HepG2 (cell line): ENCODE data around the gene HIPK3. TPM values are rescaled to one million over a fixed set of nuclear protein-coding genes. Genes with fewer than 3 reads are reported as not detected.

Experiments used
- ATAC-seq: fragments of 200-7000 bp; cut with Tn5 transposase; 3 replicates; pipeline ENCODE4 v1.9.1; 2020; ENCODE audit warnings: mild to moderate bottlenecking, moderate library complexity
- BruUV-seq: library from RNA; stranded (reverse); fragments of 400-500 nt; replicated peaks from 2 replicates; lab custom pipeline; 2021; lab: Mats Ljungman, UMichigan
- CTCF ChIA-PET: fragments of 300-600 bp; formaldehyde crosslinking; extraction: SDS; loops from one replicate; lab custom pipeline; 2021; ENCODE audit warnings: low total read pairs, inconsistent platforms, low intra/inter-chr PET ratio; lab: Yijun Ruan, JAX
- POLR2A ChIA-PET: fragments of 350-600 bp; sonication (Branson Sonifier 250); formaldehyde crosslinking; loops from one replicate; lab custom pipeline; 2020; ENCODE audit warnings: antibody characterized with exemption, inconsistent platforms; lab: Yijun Ruan, JAX
- DNase-seq: peaks from one replicate; pipeline ENCODE4 v3.0.0-alpha.2; 2015; ENCODE audit warnings: low spot score
- FAIRE-seq: peaks from 3 replicates; lab custom pipeline; 2011; peaks lifted over from hg19 to GRCh38; lab: Jason Lieb, UNC
- H2AFZ ChIP-seq: one replicate; pipeline ENCODE4 v1.6.1; 2011; ENCODE audit warnings: low read length, inconsistent platforms
- H3K27ac ChIP-seq: fragments of 300-600 bp; 3 replicates; pipeline ENCODE4 v1.8.0; 2011; ENCODE audit warnings: mixed run types, mild to moderate bottlenecking, mixed read lengths, low read length, inconsistent platforms; ENCODE audit not compliant: insufficient read depth; ENCODE audit errors: extremely low read length
- H3K27me3 ChIP-seq, 2 experiments: fragments of 200-600 bp in 1 of 2; 2 replicates in 1 of 2; 3 replicates in 1 of 2; pipeline versions ENCODE4 v1.6.0 to v1.8.0; 2011; ENCODE audit warnings: low read length in 2 of 2, mild to moderate bottlenecking in 2 of 2, moderate library complexity in 2 of 2, inconsistent platforms in 1 of 2; ENCODE audit not compliant: insufficient read depth in 2 of 2, control insufficient read depth in 1 of 2
- H3K36me3 ChIP-seq, 2 experiments: fragments of 200-600 bp in 1 of 2; replicated peaks in 1 of 2; 2 replicates in 1 of 2; 3 replicates in 1 of 2; pipeline versions ENCODE4 v1.5.1 to v1.8.0; 2011; ENCODE audit warnings: low read length in 2 of 2, inconsistent platforms in 1 of 2; ENCODE audit not compliant: insufficient read depth in 2 of 2, control insufficient read depth in 1 of 2
- H3K4me1 ChIP-seq: 2 replicates; pipeline ENCODE4 v1.5.1; 2012; ENCODE audit warnings: low read length, inconsistent platforms; ENCODE audit not compliant: insufficient read depth
- H3K4me2 ChIP-seq: 2 replicates; pipeline ENCODE4 v1.6.0; 2011; ENCODE audit warnings: low read depth, low read length, inconsistent platforms
- H3K4me3 ChIP-seq, 3 experiments: fragments of 200-600 bp in 1 of 3; sonication (generic), shearing (Covaris generic) in 1 of 3; replicated peaks in 1 of 3; 2 replicates each; pipeline ENCODE4 v1.5.1; 2011 to 2016; ENCODE audit warnings: low read length in 3 of 3, inconsistent platforms in 2 of 3, low read depth in 2 of 3, mild to moderate bottlenecking in 2 of 3, control low read depth in 1 of 3, mixed read lengths in 1 of 3; ENCODE audit not compliant: insufficient read depth in 1 of 3
- H3K79me2 ChIP-seq: one replicate; pipeline ENCODE4 v1.6.1; 2011; ENCODE audit warnings: low read length, inconsistent platforms; ENCODE audit not compliant: insufficient read depth
- H3K9ac ChIP-seq: 2 replicates; pipeline ENCODE4 v1.6.0; 2011; ENCODE audit warnings: mild to moderate bottlenecking, low read depth, low read length, inconsistent platforms; ENCODE audit not compliant: insufficient read depth
- H3K9me3 ChIP-seq: 2 replicates; pipeline ENCODE4 v1.5.1; 2012; ENCODE audit warnings: mild to moderate bottlenecking, low read length
- H4K20me1 ChIP-seq: 2 replicates; pipeline ENCODE4 v1.6.0; 2011; ENCODE audit warnings: inconsistent platforms, mild to moderate bottlenecking, low read length, moderate library complexity; ENCODE audit not compliant: insufficient read depth
- FOXK1 ChIP-seq: sonication (generic); formaldehyde crosslinking; IDR thresholded peaks from 2 replicates; pipeline ENCODE4 v1.4.0; 2020; ENCODE audit warnings: low read depth, missing genetic modification reagents, borderline replicate concordance
- GABPA ChIP-seq, 2 experiments: IDR thresholded peaks; 2 replicates each; pipeline ENCODE4 v1.6.1; 2011 to 2016; ENCODE audit warnings: low read depth in 2 of 2, low read length in 1 of 2, missing biosample characterization in 1 of 2, missing genetic modification characterization in 1 of 2
- KAT2B ChIP-seq: fragments of 150-350 bp; IDR thresholded peaks from 2 replicates; pipeline ENCODE4 v1.6.1; 2014; ENCODE audit warnings: low read depth, low read length, borderline replicate concordance
- NFRKB ChIP-seq: fragments of 450-650 bp; IDR thresholded peaks from 2 replicates; pipeline ENCODE4 v1.6.1; 2017
- RFX3 ChIP-seq: IDR thresholded peaks from 2 replicates; pipeline ENCODE4 v1.6.1; 2016; ENCODE audit warnings: missing biosample characterization, missing genetic modification reagents
- SMAD3 ChIP-seq: sonication (generic); formaldehyde crosslinking; IDR thresholded peaks from 2 replicates; pipeline ENCODE4 v1.4.0; 2020; ENCODE audit warnings: missing genetic modification reagents
- TARDBP ChIP-seq: sonication (generic); formaldehyde crosslinking; IDR thresholded peaks from 2 replicates; pipeline ENCODE4 v1.8.0; 2022; ENCODE audit warnings: mild to moderate bottlenecking, missing genetic modification reagents
- TBP ChIP-seq: sonication (generic); formaldehyde crosslinking; IDR thresholded peaks from 2 replicates; pipeline ENCODE4 v1.5.0; 2020; ENCODE audit warnings: missing genetic modification reagents
- THAP11 ChIP-seq: IDR thresholded peaks from 2 replicates; pipeline ENCODE4 v1.6.1; 2016; ENCODE audit warnings: missing biosample characterization, missing genetic modification reagents
- WGBS: methylation state at CpG from one replicate; pipeline ENCODE4 v1.1.6; 2017; ENCODE audit warnings: low lambda C conversion rate; 5-methylcytosine and 5-hydroxymethylcytosine counted together
- in situ Hi-C: cut with HindIII; loops from 2 replicates; pipeline ENCODE4 v1.10.0; 2017; ENCODE audit warnings: low pct_unique_long_range_greater_than_20kb; ENCODE audit not compliant: extremely low pct_ligation_motif_present
- intact Hi-C: fragments of 100-400 bp; cut with micrococcal nuclease; formaldehyde crosslinking; loops from one replicate; pipeline ENCODE4 v1.10.0; 2022; ENCODE audit not compliant: unreplicated experiment
- polyA plus RNA-seq, 8 experiments: library from polyadenylated mRNA; depleted of rRNA in 3 of 8; stranded (reverse) in 7 of 8; unstranded in 1 of 8; fragments of >200 nt; fragmentation: Illumina TruSeq in 4 of 8; extraction: Trizol in 4 of 8; gene quantifications; 2 replicates each; pipeline versions ENCODE4 v1.2.1 to v1.2.3, GENCODE V29; 2011 to 2016; ENCODE audit warnings: low read depth in 4 of 8, missing spikeins in 1 of 8, mixed read lengths in 1 of 8; ENCODE audit not compliant: insufficient read depth in 1 of 8
- total RNA-seq, 5 experiments: library from RNA; depleted of rRNA; stranded (reverse); fragments of >200 nt; fragmentation: Illumina TruSeq; extraction: Trizol; gene quantifications; 2 replicates each; pipeline ENCODE4 v1.2.3, GENCODE V29; 2016; ENCODE audit warnings: low read depth in 1 of 5
- TF ChIP-seq, protein P1 (sequence below): sonication (generic); formaldehyde crosslinking; IDR thresholded peaks from 2 replicates; pipeline ENCODE4 v1.4.0; 2020; ENCODE audit warnings: missing genetic modification reagents
- TF ChIP-seq, protein P2 (sequence below): sonication (generic); formaldehyde crosslinking; IDR thresholded peaks from 2 replicates; pipeline ENCODE4 v1.5.0; 2020; ENCODE audit warnings: missing genetic modification reagents
- TF ChIP-seq, protein P3 (sequence below): sonication (generic); formaldehyde crosslinking; IDR thresholded peaks from 2 replicates; pipeline ENCODE4 v1.4.0; 2020; ENCODE audit warnings: missing genetic modification reagents
- TF ChIP-seq, protein P4 (sequence below): sonication (generic); formaldehyde crosslinking; IDR thresholded peaks from 2 replicates; pipeline ENCODE4 v1.4.0; 2020; ENCODE audit warnings: missing genetic modification reagents; ENCODE audit errors: not compliant biosample characterization
- TF ChIP-seq, protein P5 (sequence below): sonication (generic); formaldehyde crosslinking; IDR thresholded peaks from 2 replicates; pipeline ENCODE4 v1.4.0; 2020; ENCODE audit warnings: mild to moderate bottlenecking, low read depth, missing genetic modification reagents

The HIPK3 gene
- total and polyA plus RNA-seq, 2 of the 13 experiments (the other 11 are each of a cell fraction or from before 2014, with no cell fraction given), result 20.5 to 44.3 TPM

DNA sequence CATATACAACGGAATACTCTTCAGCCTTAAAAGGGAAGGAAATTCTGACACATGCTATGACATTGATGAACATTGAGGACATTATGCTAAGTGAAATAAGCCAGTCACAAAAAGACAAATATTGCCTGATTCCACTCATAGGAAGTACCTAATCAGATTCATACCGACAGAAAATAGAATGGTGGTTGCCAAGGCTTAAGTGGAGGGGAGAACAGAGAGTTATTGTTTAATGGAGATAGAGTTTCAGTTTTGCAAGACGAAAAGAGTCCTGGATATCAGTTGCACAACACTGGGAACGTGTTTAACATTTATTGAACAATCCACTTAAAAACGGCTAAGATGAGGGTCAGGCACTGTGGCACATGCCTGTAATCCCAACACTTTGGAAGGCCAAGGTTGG lies 45.6 kb upstream of the HIPK3 start:
- FAIRE-seq, result peak; percentile 73
- intact Hi-C loops, result loop anchor here (2.0 to 5.0 kb wide), 2 partner anchors 46 to 51 kb away; partner anchors contain the start of genes CSTF3 and HIPK3
- TF ChIP-seq FOXK1 (CRISPR knock-in tag), result no peak
- 0 out of 2 replicates have a peak, but pooled peaks have one; percentile 11 for TF ChIP-seq THAP11 (CRISPR knock-in tag)
- no peak for TF ChIP-seq TBP (CRISPR knock-in tag)
- TF ChIP-seq, protein P1, sequence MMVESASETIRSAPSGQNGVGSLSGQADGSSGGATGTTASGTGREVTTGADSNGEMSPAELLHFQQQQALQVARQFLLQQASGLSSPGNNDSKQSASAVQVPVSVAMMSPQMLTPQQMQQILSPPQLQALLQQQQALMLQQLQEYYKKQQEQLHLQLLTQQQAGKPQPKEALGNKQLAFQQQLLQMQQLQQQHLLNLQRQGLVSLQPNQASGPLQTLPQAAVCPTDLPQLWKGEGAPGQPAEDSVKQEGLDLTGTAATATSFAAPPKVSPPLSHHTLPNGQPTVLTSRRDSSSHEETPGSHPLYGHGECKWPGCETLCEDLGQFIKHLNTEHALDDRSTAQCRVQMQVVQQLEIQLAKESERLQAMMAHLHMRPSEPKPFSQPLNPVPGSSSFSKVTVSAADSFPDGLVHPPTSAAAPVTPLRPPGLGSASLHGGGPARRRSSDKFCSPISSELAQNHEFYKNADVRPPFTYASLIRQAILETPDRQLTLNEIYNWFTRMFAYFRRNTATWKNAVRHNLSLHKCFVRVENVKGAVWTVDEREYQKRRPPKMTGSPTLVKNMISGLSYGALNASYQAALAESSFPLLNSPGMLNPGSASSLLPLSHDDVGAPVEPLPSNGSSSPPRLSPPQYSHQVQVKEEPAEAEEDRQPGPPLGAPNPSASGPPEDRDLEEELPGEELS (CRISPR knock-in tag), result peak; percentile 31; the same call in 1 of the 2 replicates
- no peak for TF ChIP-seq GABPA (IDR thresholded peaks at IDR 0.05; ENCODE audit: low read depth, low read length)
- TF ChIP-seq GABPA (CRISPR knock-in tag; IDR thresholded peaks at IDR 0.05; ENCODE audit: low read depth), result no peak
- no peak for TF ChIP-seq NFRKB
- TF ChIP-seq RFX3 (CRISPR knock-in tag), result no peak
- TF ChIP-seq, protein P2, sequence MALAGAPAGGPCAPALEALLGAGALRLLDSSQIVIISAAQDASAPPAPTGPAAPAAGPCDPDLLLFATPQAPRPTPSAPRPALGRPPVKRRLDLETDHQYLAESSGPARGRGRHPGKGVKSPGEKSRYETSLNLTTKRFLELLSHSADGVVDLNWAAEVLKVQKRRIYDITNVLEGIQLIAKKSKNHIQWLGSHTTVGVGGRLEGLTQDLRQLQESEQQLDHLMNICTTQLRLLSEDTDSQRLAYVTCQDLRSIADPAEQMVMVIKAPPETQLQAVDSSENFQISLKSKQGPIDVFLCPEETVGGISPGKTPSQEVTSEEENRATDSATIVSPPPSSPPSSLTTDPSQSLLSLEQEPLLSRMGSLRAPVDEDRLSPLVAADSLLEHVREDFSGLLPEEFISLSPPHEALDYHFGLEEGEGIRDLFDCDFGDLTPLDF (CRISPR knock-in tag), result no peak
- no peak for TF ChIP-seq KAT2B
- TF ChIP-seq TARDBP (CRISPR knock-in tag), result no peak
- no peak for TF ChIP-seq SMAD3
- TF ChIP-seq, protein P3, sequence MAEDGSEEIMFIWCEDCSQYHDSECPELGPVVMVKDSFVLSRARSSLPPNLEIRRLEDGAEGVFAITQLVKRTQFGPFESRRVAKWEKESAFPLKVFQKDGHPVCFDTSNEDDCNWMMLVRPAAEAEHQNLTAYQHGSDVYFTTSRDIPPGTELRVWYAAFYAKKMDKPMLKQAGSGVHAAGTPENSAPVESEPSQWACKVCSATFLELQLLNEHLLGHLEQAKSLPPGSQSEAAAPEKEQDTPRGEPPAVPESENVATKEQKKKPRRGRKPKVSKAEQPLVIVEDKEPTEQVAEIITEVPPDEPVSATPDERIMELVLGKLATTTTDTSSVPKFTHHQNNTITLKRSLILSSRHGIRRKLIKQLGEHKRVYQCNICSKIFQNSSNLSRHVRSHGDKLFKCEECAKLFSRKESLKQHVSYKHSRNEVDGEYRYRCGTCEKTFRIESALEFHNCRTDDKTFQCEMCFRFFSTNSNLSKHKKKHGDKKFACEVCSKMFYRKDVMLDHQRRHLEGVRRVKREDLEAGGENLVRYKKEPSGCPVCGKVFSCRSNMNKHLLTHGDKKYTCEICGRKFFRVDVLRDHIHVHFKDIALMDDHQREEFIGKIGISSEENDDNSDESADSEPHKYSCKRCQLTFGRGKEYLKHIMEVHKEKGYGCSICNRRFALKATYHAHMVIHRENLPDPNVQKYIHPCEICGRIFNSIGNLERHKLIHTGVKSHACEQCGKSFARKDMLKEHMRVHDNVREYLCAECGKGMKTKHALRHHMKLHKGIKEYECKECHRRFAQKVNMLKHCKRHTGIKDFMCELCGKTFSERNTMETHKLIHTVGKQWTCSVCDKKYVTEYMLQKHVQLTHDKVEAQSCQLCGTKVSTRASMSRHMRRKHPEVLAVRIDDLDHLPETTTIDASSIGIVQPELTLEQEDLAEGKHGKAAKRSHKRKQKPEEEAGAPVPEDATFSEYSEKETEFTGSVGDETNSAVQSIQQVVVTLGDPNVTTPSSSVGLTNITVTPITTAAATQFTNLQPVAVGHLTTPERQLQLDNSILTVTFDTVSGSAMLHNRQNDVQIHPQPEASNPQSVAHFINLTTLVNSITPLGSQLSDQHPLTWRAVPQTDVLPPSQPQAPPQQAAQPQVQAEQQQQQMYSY (CRISPR knock-in tag), result no peak
- TF ChIP-seq, protein P4, sequence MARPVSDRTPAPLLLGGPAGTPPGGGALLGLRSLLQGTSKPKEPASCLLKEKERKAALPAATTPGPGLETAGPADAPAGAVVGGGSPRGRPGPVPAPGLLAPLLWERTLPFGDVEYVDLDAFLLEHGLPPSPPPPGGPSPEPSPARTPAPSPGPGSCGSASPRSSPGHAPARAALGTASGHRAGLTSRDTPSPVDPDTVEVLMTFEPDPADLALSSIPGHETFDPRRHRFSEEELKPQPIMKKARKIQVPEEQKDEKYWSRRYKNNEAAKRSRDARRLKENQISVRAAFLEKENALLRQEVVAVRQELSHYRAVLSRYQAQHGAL (CRISPR knock-in tag), result no peak
- TF ChIP-seq, protein P5, sequence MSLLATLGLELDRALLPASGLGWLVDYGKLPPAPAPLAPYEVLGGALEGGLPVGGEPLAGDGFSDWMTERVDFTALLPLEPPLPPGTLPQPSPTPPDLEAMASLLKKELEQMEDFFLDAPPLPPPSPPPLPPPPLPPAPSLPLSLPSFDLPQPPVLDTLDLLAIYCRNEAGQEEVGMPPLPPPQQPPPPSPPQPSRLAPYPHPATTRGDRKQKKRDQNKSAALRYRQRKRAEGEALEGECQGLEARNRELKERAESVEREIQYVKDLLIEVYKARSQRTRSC, result no peak

More for the DNA sequence above, 45.6 kb upstream of the HIPK3 start:
- Histone ChIP-seq H3K27ac (no peak overlapping the region), H3K4me3 (no peak overlapping the region), H2AFZ (no peak overlapping the region), H3K4me1 (peaks cover 24% of the 10 kb centered on the region), H3K36me3 (no peaks in the 10 kb centered on the region), H4K20me1 (no peaks in the 10 kb centered on the region), H3K4me2 (peak overlapping the region; percentile 56), H3K9ac (no peak overlapping the region), H3K79me2 (no peaks in the 10 kb centered on the region), H3K9me3 (no peaks in the 10 kb centered on the region), H3K27me3 (no peaks in the 10 kb centered on the region)
- ATAC-seq (peak; percentile 87), DNase-seq (peak; percentile 89)
- ChIA-PET CTCF (no interaction called here), POLR2A (no interaction called here)
- WGBS, result 2% methylated on average over 5 of the region's 5 CpGs
- BruUV-seq, result no TSS peak
- in situ Hi-C loops, result no loop called here
